Measurements from ENCODE around the gene NDE1. TPM values are rescaled to one million over a fixed set of nuclear protein-coding genes. Genes with fewer than 3 reads are reported as not detected.
A peak's percentile ranks its signal among the peaks of the same experiment; 100 is the strongest.
"Not testable (repeated sequence)": the region's sequence is repeated elsewhere in the genome, so short reads cannot be mapped to it uniquely, and the experiment has no call there.

The NDE1 gene
- total and polyA plus RNA-seq, 2 donors (not counting 3 experiments of a cell fraction or from before 2014, with no cell fraction given) = 28.0 to 90.2 TPM

GRCh38 chr16:15644267-15644961, 5.6 kb upstream of the NDE1 start:
- CTCF ChIA-PET = interaction anchor here (1.0 to 3.0 kb wide), 4 partner anchors 8 to 60 kb away, joined by 4 to 18 read pairs (median 11); no protein-coding TSS in a partner anchor
- no peak for TF ChIP-seq MYC (IDR thresholded peaks at IDR 0.05; ENCODE audit: low read depth, low read length)
- TF ChIP-seq, protein P1, sequence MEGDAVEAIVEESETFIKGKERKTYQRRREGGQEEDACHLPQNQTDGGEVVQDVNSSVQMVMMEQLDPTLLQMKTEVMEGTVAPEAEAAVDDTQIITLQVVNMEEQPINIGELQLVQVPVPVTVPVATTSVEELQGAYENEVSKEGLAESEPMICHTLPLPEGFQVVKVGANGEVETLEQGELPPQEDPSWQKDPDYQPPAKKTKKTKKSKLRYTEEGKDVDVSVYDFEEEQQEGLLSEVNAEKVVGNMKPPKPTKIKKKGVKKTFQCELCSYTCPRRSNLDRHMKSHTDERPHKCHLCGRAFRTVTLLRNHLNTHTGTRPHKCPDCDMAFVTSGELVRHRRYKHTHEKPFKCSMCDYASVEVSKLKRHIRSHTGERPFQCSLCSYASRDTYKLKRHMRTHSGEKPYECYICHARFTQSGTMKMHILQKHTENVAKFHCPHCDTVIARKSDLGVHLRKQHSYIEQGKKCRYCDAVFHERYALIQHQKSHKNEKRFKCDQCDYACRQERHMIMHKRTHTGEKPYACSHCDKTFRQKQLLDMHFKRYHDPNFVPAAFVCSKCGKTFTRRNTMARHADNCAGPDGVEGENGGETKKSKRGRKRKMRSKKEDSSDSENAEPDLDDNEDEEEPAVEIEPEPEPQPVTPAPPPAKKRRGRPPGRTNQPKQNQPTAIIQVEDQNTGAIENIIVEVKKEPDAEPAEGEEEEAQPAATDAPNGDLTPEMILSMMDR (IDR thresholded peaks at IDR 0.05; ENCODE audit: extremely low read depth in 1 of 2, insufficient read depth in 1 of 2, low read depth in 1 of 2, low read length in 2 of 2) = no peak
- TF ChIP-seq EZH2 (IDR thresholded peaks at IDR 0.05; ENCODE audit: borderline replicate concordance, low read depth, low read length, severe bottlenecking) = no peak
- no peak for TF ChIP-seq MAX (IDR thresholded peaks at IDR 0.05; ENCODE audit: insufficient read depth, insufficient read length)
- TF ChIP-seq GATA2 (IDR thresholded peaks at IDR 0.05; ENCODE audit: insufficient read depth, insufficient read length, low read depth, low read length) = no peak
- DNase-seq (ENCODE audit: low read depth, low spot score) (no peak), FAIRE-seq (no peak)
- Histone ChIP-seq H3K4me2 (ENCODE audit: insufficient read depth, low read length) (peak overlapping the region; percentile 94), H3K79me2 (ENCODE audit: control insufficient read depth, insufficient read depth, low read length) (peaks cover 27% of the 10 kb centered on the region), H3K27me3 (ENCODE audit: control insufficient read depth in 2 of 2, insufficient read depth in 2 of 2, low read length in 2 of 2) (peaks cover 0 to 2% of the 10 kb centered on the region in 2 experiments), H3K36me3 (ENCODE audit: control insufficient read depth in 2 of 2, extremely low read depth in 1 of 2, insufficient read depth in 2 of 2, low read length in 2 of 2) (no peaks in the 10 kb centered on the region), H2AFZ (ENCODE audit: low read depth, low read length) (no peak overlapping the region), H3K4me1 (ENCODE audit: control insufficient read depth, extremely low read depth, insufficient read depth, low read length) (peaks cover 18% of the 10 kb centered on the region), H3K9me3 (replicated peaks; ENCODE audit: control insufficient read depth, insufficient read depth, low read length) (no peaks in the 10 kb centered on the region), H3K9ac (replicated peaks; ENCODE audit: extremely low read depth, insufficient read depth, low read length) (peak overlapping the region; percentile 100), H3K4me3 (replicated peaks in 1 of 3; ENCODE audit: insufficient read depth in 1 of 3, low read depth in 1 of 3, low read length in 3 of 3) (no peak overlapping the region), H3K9me1 (replicated peaks; ENCODE audit: control insufficient read depth, extremely low read depth, insufficient read depth, low read length) (no peaks in the 10 kb centered on the region), H4K20me1 (replicated peaks; ENCODE audit: control insufficient read depth, extremely low read depth, insufficient read depth, low read length) (no peaks in the 10 kb centered on the region), H3K27ac (ENCODE audit: insufficient read depth, low read depth, low read length) (no peak overlapping the region)
- intact Hi-C loops (cut with micrococcal nuclease) = loop anchor here (5.0 kb wide), 2 partner anchors 122 to 162 kb away; no protein-coding TSS in a partner anchor
- dilution Hi-C loops (cut with MboI; ENCODE audit: extremely low pct_ligation_motif_present, low sequenced_read_pairs) = no loop called here
- POLR2A ChIA-PET = no interaction called here
- no TSS peak for BruUV-seq (replicated peaks)

GRCh38 chr16:15644962-15645465, 5.0 kb upstream of the NDE1 start:
- peak; percentile 43 for FAIRE-seq

DNA sequence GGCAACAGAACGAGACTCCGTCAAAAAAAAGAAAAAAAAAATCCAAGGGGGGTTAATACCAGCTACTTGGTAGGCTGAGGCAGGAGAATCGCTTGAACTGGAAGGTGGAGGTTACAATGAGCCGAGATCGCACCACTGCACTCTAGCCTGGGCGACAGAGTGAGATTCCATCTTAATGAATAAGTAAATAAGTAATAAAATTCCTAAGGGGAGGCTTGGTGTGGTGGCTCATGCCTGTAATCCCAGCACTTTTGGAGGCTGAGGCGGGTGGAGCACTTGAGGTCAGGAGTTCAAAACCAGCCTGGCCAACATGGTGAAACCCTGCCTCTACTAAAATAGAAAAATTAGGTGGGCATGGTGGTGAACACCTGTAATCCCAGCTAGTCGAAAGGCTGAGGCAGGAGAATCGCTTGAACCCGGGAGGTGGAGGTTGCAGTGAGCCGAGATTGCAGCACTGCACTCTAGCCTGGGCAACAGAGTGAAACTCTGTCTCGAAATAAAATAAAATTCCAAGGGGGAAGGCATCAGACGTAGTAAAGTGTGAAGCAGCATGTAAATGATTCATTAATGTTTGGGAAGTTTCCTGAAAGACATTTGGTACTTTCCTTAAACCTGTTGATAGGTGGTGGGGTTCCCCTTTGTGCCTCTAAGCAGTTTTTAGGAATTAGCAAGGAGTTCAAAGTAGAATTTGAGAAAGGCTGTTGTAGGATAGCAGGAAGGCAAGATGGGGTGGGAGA, 3.3 kb upstream of the NDE1 start:
- Histone ChIP-seq H3K4me1 (ENCODE audit: control insufficient read depth, extremely low read depth, insufficient read depth, low read length) (peaks cover 15% of the 10 kb centered on the region), H3K79me2 (ENCODE audit: control insufficient read depth, insufficient read depth, low read length) (peaks cover 25% of the 10 kb centered on the region)
- dilution Hi-C loops (cut with MboI; ENCODE audit: extremely low pct_ligation_motif_present, low sequenced_read_pairs); H3K9ac ChIP-seq (replicated peaks; ENCODE audit: extremely low read depth, insufficient read depth, low read length); H3K4me2 ChIP-seq (ENCODE audit: insufficient read depth, low read length); H3K36me3 ChIP-seq (ENCODE audit: control insufficient read depth in 2 of 2, extremely low read depth in 1 of 2, insufficient read depth in 2 of 2, low read length in 2 of 2); FAIRE-seq; H2AFZ ChIP-seq (ENCODE audit: low read depth, low read length); H3K27me3 ChIP-seq (ENCODE audit: control insufficient read depth in 2 of 2, insufficient read depth in 2 of 2, low read length in 2 of 2); H3K9me3 ChIP-seq (replicated peaks; ENCODE audit: control insufficient read depth, insufficient read depth, low read length); H3K27ac ChIP-seq (ENCODE audit: insufficient read depth, low read depth, low read length); H3K4me3 ChIP-seq (replicated peaks in 1 of 3; ENCODE audit: insufficient read depth in 1 of 3, low read depth in 1 of 3, low read length in 3 of 3); H4K20me1 ChIP-seq (replicated peaks; ENCODE audit: control insufficient read depth, extremely low read depth, insufficient read depth, low read length); BruUV-seq (replicated peaks); intact Hi-C loops (cut with micrococcal nuclease); H3K9me1 ChIP-seq (replicated peaks; ENCODE audit: control insufficient read depth, extremely low read depth, insufficient read depth, low read length); CTCF ChIA-PET; DNase-seq (ENCODE audit: low read depth, low spot score); POLR2A ChIA-PET: not testable (repeated sequence)

More at GRCh38 chr16:15644962-15645465, 5.0 kb upstream of the NDE1 start:
- H4K20me1 ChIP-seq (replicated peaks; ENCODE audit: control insufficient read depth, extremely low read depth, insufficient read depth, low read length); H3K9me1 ChIP-seq (replicated peaks; ENCODE audit: control insufficient read depth, extremely low read depth, insufficient read depth, low read length); H2AFZ ChIP-seq (ENCODE audit: low read depth, low read length); H3K9me3 ChIP-seq (replicated peaks; ENCODE audit: control insufficient read depth, insufficient read depth, low read length); H3K36me3 ChIP-seq (ENCODE audit: control insufficient read depth in 2 of 2, extremely low read depth in 1 of 2, insufficient read depth in 2 of 2, low read length in 2 of 2); H3K27ac ChIP-seq (ENCODE audit: insufficient read depth, low read depth, low read length); H3K4me3 ChIP-seq (replicated peaks in 1 of 3; ENCODE audit: insufficient read depth in 1 of 3, low read depth in 1 of 3, low read length in 3 of 3); H3K4me2 ChIP-seq (ENCODE audit: insufficient read depth, low read length); H3K9ac ChIP-seq (replicated peaks; ENCODE audit: extremely low read depth, insufficient read depth, low read length); H3K27me3 ChIP-seq (ENCODE audit: control insufficient read depth in 2 of 2, insufficient read depth in 2 of 2, low read length in 2 of 2); BruUV-seq (replicated peaks); POLR2A ChIA-PET; dilution Hi-C loops (cut with MboI; ENCODE audit: extremely low pct_ligation_motif_present, low sequenced_read_pairs): not testable (repeated sequence)
- CTCF ChIA-PET = interaction anchor here (1.0 kb wide), 1 partner anchor 37 kb away, joined by 4 read pairs; no protein-coding TSS in a partner anchor
- Histone ChIP-seq H3K79me2 (ENCODE audit: control insufficient read depth, insufficient read depth, low read length) (peaks cover 24% of the 10 kb centered on the region), H3K4me1 (ENCODE audit: control insufficient read depth, extremely low read depth, insufficient read depth, low read length) (peaks cover 20% of the 10 kb centered on the region)
- DNase-seq (ENCODE audit: low read depth, low spot score) = peak; percentile 33
- intact Hi-C loops (cut with micrococcal nuclease) = loop anchor here (5.0 kb wide), 2 partner anchors 123 to 163 kb away; no protein-coding TSS in a partner anchor

All from endothelial cell of umbilical vein (primary cell).